ENCODE measurements around the gene PPP2R5C.

- TF ChIP-seq CTCF (IDR thresholded peaks at IDR 0.05; ENCODE audit: borderline replicate concordance, extremely low read depth, low read length, poor library complexity, severe bottlenecking) (no peak), EZH2 (IDR thresholded peaks at IDR 0.05; ENCODE audit: borderline replicate concordance, low read depth, low read length, severe bottlenecking) (no peak)
Measured at GRCh38 chr14:101916816-101917412, 155.4 kb downstream of the PPP2R5C start.

Data from DND-41 (cell line).